Transverse colon (tissue), 4 donors: ENCODE results near the gene THSD7A.

ENCODE experiments used
- EP300 ChIP-seq: sonication (generic); formaldehyde crosslinking; IDR thresholded peaks from one replicate; pipeline ENCODE4 v1.6.1; 2017; ENCODE audit warnings: antibody characterized with exemption, low read depth
- POLR2AphosphoS5 ChIP-seq, 3 donors: sonication (generic); formaldehyde crosslinking; IDR thresholded peaks; one replicate each; pipeline ENCODE4 v1.6.1; 2016; ENCODE audit warnings: antibody characterized with exemption in 3 of 3
- TF ChIP-seq, protein P1 (sequence below), 5 experiments: fragments of 200-600 bp in 3 of 5; fragments of 450-650 bp in 2 of 5; sonication (generic) in 3 of 5; IDR thresholded peaks; 1 replicate in 2 of 5; 2 replicates in 3 of 5; pipeline ENCODE4 v1.5.1; 2016 to 2017; ENCODE audit warnings: antibody characterized with exemption in 5 of 5, inconsistent platforms in 3 of 5, mild to moderate bottlenecking in 2 of 5, moderate library complexity in 1 of 5

DNA sequence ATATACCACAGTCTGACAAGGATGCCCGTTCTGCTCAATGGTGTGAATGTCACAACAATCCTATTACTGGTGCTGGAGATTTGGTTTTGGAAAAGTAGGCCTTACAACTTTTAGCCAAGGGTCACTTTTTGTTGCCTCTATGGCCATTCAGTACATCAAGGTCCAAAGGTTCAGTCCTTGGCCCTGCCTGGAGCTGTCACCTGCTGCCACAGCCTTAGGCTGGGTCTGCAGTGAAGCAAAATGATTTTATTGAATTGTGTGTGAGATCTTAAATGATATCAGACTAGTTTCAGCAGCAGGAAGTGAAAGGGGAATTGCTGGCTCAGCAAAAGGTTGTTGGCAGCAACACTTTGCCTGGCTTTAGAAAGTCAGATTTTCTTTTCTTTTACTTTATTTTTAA is 427.6 kb downstream of the THSD7A start:
- TF ChIP-seq, protein P1, sequence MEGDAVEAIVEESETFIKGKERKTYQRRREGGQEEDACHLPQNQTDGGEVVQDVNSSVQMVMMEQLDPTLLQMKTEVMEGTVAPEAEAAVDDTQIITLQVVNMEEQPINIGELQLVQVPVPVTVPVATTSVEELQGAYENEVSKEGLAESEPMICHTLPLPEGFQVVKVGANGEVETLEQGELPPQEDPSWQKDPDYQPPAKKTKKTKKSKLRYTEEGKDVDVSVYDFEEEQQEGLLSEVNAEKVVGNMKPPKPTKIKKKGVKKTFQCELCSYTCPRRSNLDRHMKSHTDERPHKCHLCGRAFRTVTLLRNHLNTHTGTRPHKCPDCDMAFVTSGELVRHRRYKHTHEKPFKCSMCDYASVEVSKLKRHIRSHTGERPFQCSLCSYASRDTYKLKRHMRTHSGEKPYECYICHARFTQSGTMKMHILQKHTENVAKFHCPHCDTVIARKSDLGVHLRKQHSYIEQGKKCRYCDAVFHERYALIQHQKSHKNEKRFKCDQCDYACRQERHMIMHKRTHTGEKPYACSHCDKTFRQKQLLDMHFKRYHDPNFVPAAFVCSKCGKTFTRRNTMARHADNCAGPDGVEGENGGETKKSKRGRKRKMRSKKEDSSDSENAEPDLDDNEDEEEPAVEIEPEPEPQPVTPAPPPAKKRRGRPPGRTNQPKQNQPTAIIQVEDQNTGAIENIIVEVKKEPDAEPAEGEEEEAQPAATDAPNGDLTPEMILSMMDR (IDR thresholded peaks at IDR 0.05) = no peak
- no peak for TF ChIP-seq EP300
- no peak for TF ChIP-seq POLR2AphosphoS5 (IDR thresholded peaks at IDR 0.05)
